HG03575 (cell line): ENCODE measurements around the gene SSTR1.

Experiments used
- ATAC-seq: cut with Tn5 transposase; IDR thresholded peaks from one replicate; pipeline ENCODE4 v1.9.1; 2021; ENCODE audit not compliant: unreplicated experiment, insufficient number of reproducible peaks, low FRiP score; ENCODE audit errors: extremely low read depth

Gene SSTR1

DNA sequence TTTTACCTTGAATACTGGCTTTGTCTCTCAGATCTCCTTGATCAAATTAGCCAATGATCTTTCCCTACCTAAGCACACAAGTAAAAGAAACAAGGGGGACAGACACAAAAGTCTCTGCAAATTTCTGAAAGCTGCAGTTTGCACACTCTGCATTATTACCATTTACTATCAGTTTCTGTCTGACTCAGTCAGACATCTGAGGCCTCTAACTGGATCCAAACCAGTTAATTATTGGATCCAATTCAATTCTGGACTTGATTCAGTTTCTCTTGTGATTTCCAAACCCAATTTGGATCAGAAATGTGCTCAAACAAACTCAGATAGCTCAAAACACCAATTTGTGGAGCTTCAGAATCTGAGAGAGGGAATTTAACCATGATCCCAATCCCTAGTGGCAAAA, 16.6 kb downstream of the SSTR1 start:
- no peak for ATAC-seq

GRCh38 chr14:38225946-38226345, 18.2 kb downstream of the SSTR1 start:
- ATAC-seq, result no peak

DNA sequence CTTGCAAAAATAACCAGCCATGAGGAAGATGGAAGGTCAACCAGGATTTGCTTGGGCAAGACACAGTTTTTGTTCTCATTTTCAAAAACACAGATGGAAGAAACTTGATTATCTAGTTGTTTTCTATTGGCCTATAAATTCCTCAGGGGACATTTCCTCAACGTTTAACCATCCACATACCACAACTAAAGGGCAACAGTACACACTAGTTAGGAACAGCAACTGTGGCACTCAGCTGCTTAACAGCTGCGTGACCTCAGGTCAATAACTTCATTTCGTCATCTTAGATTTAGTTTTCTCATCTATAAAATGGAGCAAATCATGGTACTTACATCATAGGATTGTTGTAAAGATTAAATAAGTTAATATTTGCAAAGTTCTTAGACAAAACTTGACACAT, 18.7 kb downstream of the SSTR1 start:
- ATAC-seq, result no peak

- no peak for ATAC-seq
Measured at GRCh38 chr14:38233218-38233617, 25.5 kb downstream of the SSTR1 start.

DNA sequence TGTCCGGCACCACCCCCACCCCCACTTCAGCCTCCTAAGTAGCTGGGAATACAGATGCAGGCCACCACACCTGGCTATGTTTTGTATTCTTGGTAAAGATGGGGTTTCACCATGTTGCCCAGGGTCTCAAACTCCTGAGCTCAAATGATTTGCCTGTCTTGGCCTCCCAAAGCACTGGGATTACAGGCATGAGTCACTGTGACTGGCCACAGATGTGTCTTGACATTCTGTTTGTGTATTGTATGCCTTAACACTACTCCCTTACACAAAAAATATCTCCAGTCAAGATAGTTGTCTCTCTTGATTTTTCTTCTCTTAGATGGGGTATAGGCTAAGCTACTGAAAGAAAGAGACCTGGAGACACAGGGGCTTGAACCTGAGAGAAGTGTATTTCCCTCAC, 30.6 kb downstream of the SSTR1 start:
- ATAC-seq, result no peak

- ATAC-seq, result no peak
Measured at GRCh38 chr14:38238878-38239277, 31.2 kb downstream of the SSTR1 start.

GRCh38 chr14:38243696-38244240, 36.1 kb downstream of the SSTR1 start:
- no peak for ATAC-seq

GRCh38 chr14:38248321-38249028, 40.8 kb downstream of the SSTR1 start:
- ATAC-seq, result no peak

- no peak for ATAC-seq
Measured at GRCh38 chr14:38250331-38250730, 42.6 kb downstream of the SSTR1 start.

DNA sequence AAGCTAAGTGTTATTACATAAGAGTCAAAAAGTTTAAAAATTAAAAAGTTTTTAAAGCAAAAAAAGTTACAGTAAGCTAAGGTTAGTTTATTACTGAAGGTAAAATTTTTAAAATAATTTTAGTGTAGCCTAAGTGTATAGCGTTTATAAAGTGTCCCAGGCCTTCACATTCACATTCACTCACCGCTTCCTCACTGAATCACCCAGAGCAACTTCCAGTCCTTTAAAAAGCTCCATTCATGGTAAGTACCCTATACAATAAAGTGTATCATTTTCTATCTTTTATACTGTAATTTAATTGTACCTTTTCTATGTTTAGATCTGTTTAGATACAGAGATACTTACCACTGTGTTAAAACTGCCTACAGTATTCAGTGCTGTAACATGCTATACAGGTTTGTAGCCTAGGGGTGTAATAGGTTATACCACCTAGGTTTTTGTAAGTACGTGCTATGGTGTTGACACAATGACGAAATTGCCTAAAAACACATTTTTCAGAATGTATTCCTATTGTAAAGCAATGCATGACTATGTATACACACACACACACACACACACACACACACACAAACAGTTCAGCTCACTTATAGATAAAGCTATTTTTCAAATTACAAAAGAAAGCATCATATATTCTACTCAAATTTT, 44.5 kb downstream of the SSTR1 start:
- no peak for ATAC-seq

DNA sequence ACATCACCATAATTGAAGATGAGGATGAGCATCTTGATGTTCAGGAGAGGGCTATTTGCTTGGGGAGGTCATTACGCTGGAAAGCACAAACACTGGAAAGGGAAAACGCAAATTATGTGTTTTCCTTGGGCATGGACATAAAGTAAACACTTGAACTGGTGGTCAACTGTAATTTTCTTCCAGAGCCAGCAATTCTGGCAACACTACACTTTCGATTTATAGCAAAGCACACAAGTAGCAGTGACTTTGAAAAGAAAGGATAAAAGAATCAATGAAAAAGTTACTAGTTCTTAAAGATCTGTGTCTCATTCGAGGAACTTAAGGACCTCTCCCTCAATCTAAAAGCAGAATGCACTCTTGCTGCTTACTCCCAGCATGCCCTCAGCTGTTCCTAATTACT, 46.0 kb downstream of the SSTR1 start:
- no peak for ATAC-seq

GRCh38 chr14:38254571-38255407, 47.1 kb downstream of the SSTR1 start:
- no peak for ATAC-seq

- no peak for ATAC-seq
Measured at GRCh38 chr14:38255408-38255672, 47.6 kb downstream of the SSTR1 start.

DNA sequence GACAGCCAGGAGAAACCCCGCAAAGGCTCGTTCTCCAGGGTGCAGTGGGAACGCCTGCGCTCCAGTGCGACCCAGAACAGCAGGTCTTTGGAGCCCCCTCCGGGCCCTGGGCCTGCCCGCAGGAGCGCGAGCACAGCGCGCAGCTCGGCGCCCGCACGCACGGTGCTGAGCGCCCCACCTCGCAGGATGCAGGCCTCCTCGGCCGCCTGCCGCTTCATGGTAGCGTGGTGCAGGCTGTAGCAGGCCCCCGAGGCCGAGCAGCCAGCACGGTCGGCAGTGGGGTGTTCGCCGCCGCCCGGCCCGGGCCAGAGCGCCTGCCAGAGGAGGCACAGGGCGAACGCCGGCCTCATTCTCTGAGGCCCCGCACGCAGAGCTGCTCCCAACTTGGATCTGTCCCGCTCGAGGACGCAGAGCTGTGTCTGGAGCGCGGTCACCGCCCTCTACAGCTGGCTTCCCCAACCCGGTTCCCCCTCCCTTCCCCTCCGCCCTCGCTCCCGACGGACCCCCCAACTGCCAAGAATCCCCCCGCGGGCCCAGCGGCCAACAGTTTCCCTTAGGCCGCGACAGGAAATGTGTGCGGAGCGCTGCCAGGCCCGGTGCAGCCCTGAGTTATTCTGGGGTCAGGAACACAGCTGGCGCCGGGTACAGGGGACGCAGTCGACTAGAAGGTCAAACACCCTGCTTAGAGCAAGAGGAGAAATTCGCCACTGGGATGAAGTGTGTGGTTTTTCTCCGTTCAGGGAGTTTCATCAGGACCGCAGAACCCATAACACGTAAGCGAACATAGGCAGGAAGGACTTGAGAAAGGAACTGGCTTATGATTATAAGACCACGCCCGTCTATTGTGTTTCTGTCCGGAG, 48.2 kb downstream of the SSTR1 start, which contains the start of gene CLEC14A:
CLEC14A (minus strand) TSS at position 421 of the 860 bp plus-strand sequence; CDS start at position 350, 71 bp downstream.
- ATAC-seq, result no peak

GRCh38 chr14:38256533-38256840, 48.8 kb downstream of the SSTR1 start:
- ATAC-seq, result no peak

DNA sequence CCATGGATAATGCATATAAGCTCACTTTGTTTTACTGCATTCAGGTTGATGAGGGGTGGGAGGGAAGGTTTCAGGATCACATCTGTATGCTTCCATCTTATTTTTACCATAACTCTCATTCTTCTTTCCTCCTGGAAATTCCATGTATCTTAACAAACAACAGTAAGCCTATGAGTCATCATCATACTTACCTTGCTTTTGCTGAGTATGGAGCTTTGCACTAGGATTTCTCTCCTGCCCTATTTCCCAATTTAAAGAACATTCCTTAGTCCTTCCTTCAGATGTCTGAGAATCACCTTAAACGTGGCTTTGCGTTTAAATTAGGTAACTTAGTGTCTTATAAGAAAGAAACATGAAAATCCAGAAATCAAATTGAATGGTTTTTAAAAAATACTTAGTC, 49.8 kb downstream of the SSTR1 start:
- no peak for ATAC-seq

DNA sequence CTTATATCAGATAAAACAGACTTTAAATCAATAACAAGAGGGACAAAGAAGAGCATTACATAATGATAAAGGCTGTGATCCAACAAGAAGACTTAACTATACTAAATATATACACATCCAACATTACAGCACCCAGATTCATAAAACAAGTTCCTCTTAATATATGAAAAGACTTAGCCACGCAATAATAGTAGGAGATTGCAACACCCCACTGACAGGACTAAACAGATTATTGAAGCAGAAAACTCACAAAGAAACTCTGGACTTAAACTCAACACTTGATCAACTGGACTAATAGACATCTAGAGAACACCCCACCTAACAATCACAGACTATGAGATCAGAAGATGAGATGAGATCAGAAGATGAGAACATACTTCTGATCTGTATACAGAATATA, 53.9 kb downstream of the SSTR1 start:
- no peak for ATAC-seq
